Naive thymus-derived CD4-positive, alpha-beta T cell (primary cell): Measurements from ENCODE around the gene CCDC154. TPM values are rescaled to one million over a fixed set of nuclear protein-coding genes. Genes with fewer than 3 reads are reported as not detected.

Source experiments
- ATAC-seq: fragments of 150-1000 bp; cut with Tn5 transposase; 2 replicates; pipeline ENCODE4 v1.10.0; 2021; ENCODE audit warnings: mild to moderate bottlenecking, moderate library complexity
- CTCF ChIA-PET: fragments of 350-600 bp; sonication (Branson Sonifier 250); formaldehyde crosslinking; loops from one replicate; lab custom pipeline; 2021; ENCODE audit warnings: antibody characterized with exemption; lab: Charles Lee
- POLR2A ChIA-PET: fragments of 350-600 bp; sonication (Branson Sonifier 250); formaldehyde crosslinking; loops from one replicate; lab custom pipeline; 2021; ENCODE audit warnings: antibody characterized with exemption, inconsistent platforms; lab: Charles Lee
- DNase-seq, 9 donors: peaks; one replicate each; pipeline versions ENCODE4 v3.0.0 to v3.0.0-alpha.2; 2020 to 2022; ENCODE audit warnings: mixed read lengths in 1 of 9
- H3K27ac ChIP-seq: one replicate; pipeline ENCODE4 v1.7.0; 2013; ENCODE audit warnings: mild to moderate bottlenecking, low read depth, low read length, moderate library complexity
- H3K27me3 ChIP-seq, 2 donors: one replicate each; pipeline ENCODE4 v1.7.0; 2013; ENCODE audit warnings: low read length in 2 of 2, mild to moderate bottlenecking in 2 of 2, moderate library complexity in 2 of 2; ENCODE audit not compliant: control insufficient read depth in 2 of 2, insufficient read depth in 2 of 2
- H3K36me3 ChIP-seq, 3 experiments: 1 replicate in 2 of 3; 2 replicates in 1 of 3; pipeline ENCODE4 v1.7.0; 2013; ENCODE audit warnings: low read length in 3 of 3, mild to moderate bottlenecking in 3 of 3, moderate library complexity in 1 of 3; ENCODE audit not compliant: insufficient read depth in 3 of 3, control insufficient read depth in 2 of 3
- H3K4me1 ChIP-seq, 2 donors: one replicate each; pipeline ENCODE4 v1.7.0; 2013; ENCODE audit warnings: low read length in 2 of 2, mild to moderate bottlenecking in 2 of 2, moderate library complexity in 1 of 2; ENCODE audit not compliant: control insufficient read depth in 2 of 2, insufficient read depth in 2 of 2
- H3K4me3 ChIP-seq: 2 replicates; pipeline ENCODE4 v1.7.0; 2013; ENCODE audit warnings: mild to moderate bottlenecking, low read length
- H3K9me3 ChIP-seq, 3 experiments: 1 replicate in 2 of 3; 2 replicates in 1 of 3; pipeline ENCODE4 v1.7.0; 2013; ENCODE audit warnings: low read length in 3 of 3; ENCODE audit not compliant: control insufficient read depth in 2 of 3
- H3K27ac Mint-ChIP-seq, 9 donors: one replicate each; pipeline ENCODE4 v1.8.0; 2020 to 2022; ENCODE audit warnings: mixed read lengths in 9 of 9, mild to moderate bottlenecking in 8 of 9, moderate library complexity in 5 of 9, inconsistent platforms in 2 of 9
- H3K27me3 Mint-ChIP-seq, 5 donors: one replicate each; pipeline ENCODE4 v1.8.0; 2021 to 2022; ENCODE audit warnings: mixed read lengths in 5 of 5, mild to moderate bottlenecking in 1 of 5
- H3K36me3 Mint-ChIP-seq, 5 donors: one replicate each; pipeline ENCODE4 v1.8.0; 2020 to 2022; ENCODE audit warnings: mixed read lengths in 5 of 5, mild to moderate bottlenecking in 3 of 5, inconsistent platforms in 1 of 5
- H3K4me1 Mint-ChIP-seq, 7 donors: one replicate each; pipeline ENCODE4 v1.8.0; 2020 to 2022; ENCODE audit warnings: mixed read lengths in 7 of 7, mild to moderate bottlenecking in 3 of 7, inconsistent platforms in 1 of 7
- H3K4me3 Mint-ChIP-seq, 10 donors: one replicate each; pipeline ENCODE4 v1.8.0; 2020 to 2022; ENCODE audit warnings: mild to moderate bottlenecking in 10 of 10, mixed read lengths in 10 of 10, moderate library complexity in 6 of 10, inconsistent platforms in 2 of 10
- H3K9me3 Mint-ChIP-seq, 11 donors: one replicate each; pipeline ENCODE4 v1.8.0; 2020 to 2022; ENCODE audit warnings: mixed read lengths in 11 of 11, mild to moderate bottlenecking in 4 of 11, inconsistent platforms in 1 of 11, moderate library complexity in 1 of 11
- intact Hi-C, 2 donors: fragments of 100-400 bp; cut with micrococcal nuclease; formaldehyde crosslinking; loops; one replicate each; pipeline ENCODE4 v1.15.1; 2023
- polyA plus RNA-seq, 2 donors: library from polyadenylated mRNA; unstranded; fragments of 300-500 nt; fragmentation: Illumina TruSeq; gene quantifications; one replicate each; pipeline ENCODE4 v1.2.3, GENCODE V29; 2021
- total RNA-seq, 6 experiments: library from RNA in 5 of 6; stranded (reverse) in 5 of 6; gene quantifications; 1 replicate in 5 of 6; 2 replicates in 1 of 6; pipeline ENCODE4 v1.2.3 and lab custom pipeline; 2021 to 2026

CCDC154 gene
- total and polyA plus RNA-seq, 7 experiments from 2014 or later, result 3.6 to 19.1 (median 8.9) TPM; not detected in 2

DNA sequence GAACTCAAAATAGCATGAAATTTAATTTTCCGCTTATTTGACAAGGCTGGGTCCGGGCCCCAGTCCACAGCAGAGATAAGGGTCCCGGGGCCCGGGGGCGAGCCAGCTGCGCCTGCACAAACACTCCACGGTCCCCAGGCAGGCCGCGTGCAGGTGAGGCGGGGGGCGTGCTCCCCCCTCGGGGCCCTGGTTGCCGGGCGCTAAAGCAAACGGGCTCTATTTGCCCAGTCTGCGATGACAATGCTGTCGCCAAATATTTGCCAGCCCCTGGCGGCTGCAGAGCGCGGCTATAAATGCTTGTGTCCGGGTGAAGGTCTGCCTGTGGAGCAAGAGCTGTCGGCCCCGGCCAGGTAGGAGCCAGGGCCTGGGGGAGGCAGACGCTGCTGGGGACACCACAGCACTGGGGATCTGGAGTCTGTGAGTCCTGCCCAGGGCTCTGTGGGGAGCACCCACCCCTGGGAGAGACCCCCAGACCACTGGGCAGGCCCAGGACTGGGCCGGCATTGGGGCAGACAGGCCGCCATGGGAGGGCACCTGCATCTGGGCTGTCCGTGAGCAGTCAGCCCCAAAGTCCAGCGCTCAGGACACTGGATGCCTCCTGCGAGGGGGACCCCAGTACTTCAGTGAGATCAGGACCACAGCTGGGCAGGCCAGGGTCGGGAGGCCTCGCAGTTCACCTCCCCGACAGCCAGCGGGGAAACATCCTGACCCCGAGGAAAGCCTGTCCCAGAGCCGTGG lies 13.4 kb downstream of the CCDC154 start, which contains the start of gene PERCC1:
Gene PERCC1 (plus strand): TSS at position 320 of the 738 bp plus-strand sequence. CDS start 1,516 bp downstream, outside the sequence.
- H3K27ac Mint-ChIP-seq, result peak within 1 kb of the TSS in 4 of 9 donors; percentile 54 to 92 (median 74)
- Histone ChIP-seq H3K9me3 (no peaks in the 10 kb centered on the region), H3K27ac (peak within 1 kb of the TSS; percentile 63), H3K4me1 (no peaks in the 10 kb centered on the region), H3K36me3 (peaks cover 0 to under 1% (median 0%) of the 10 kb centered on the region in 3 experiments), H3K27me3 (no peaks in the 10 kb centered on the region), H3K4me3 (no peak within 1 kb of the TSS)
- POLR2A ChIA-PET, result interaction anchor here (1.0 kb wide), 1 partner anchor 10 kb away, joined by 5 read pairs; the partner anchor contains the start of gene UQCC4
- peak within 1 kb of the TSS in 6 of 10 donors; percentile 51 to 77 (median 66) for H3K4me3 Mint-ChIP-seq
- no peak for ATAC-seq
- CTCF ChIA-PET, result interaction anchor here (0.6 kb wide), 2 partner anchors 15 to 491 kb away, joined by 3 read pairs; no protein-coding TSS in a partner anchor
- peaks cover 0 to 3% (median 0%) of the 10 kb centered on the region in 7 donors for H3K4me1 Mint-ChIP-seq
- no peak for DNase-seq
- peaks cover 0 to 2% (median 0%) of the 10 kb centered on the region in 5 donors for H3K27me3 Mint-ChIP-seq
- H3K36me3 Mint-ChIP-seq, result no peaks in the 10 kb centered on the region
- H3K9me3 Mint-ChIP-seq, result no peaks in the 10 kb centered on the region
- intact Hi-C loops, result no loop called here

DNA sequence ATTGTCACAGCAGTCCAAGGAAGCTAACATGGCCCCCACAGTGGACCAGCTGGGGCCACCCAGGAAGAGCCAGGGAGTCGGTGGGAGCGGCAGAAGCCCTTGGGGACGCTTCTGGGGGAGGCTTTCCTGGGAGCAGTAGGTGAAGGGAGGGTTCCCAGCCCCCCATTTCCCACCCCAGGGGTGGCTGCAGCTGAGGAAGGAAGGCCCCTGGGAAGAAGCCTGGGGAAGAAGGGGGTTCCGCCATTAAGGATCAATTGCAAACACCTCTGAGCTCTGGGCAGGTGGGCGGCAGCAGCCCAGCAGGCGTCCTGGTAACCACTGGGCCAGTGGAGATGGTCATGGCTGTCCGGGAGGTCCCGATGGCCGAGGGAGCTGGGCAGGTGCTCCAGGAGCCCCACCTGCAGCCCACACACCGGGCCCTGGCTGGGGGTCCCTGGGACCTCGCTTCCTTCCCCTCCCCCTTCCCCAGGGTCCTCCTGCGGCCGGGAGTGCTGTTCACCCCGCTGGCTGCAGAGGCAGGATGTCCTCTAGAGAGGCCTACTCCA lies 14.1 kb downstream of the CCDC154 start:
- intact Hi-C loops, result no loop called here
- Mint-ChIP-seq H3K27ac (no peak overlapping the region), H3K27me3 (peaks cover 0 to 2% (median 0%) of the 10 kb centered on the region in 5 donors), H3K36me3 (no peaks in the 10 kb centered on the region), H3K9me3 (no peaks in the 10 kb centered on the region), H3K4me1 (peaks cover 0 to 3% (median 0%) of the 10 kb centered on the region in 7 donors), H3K4me3 (peak overlapping the region in 1 of 10 donors; percentile 13)
- H3K4me1 ChIP-seq, result no peaks in the 10 kb centered on the region
- H3K4me3 ChIP-seq, result no peak overlapping the region
- ATAC-seq (no peak), DNase-seq (no peak)
- no peak overlapping the region for H3K27ac ChIP-seq
- H3K9me3 ChIP-seq, result no peaks in the 10 kb centered on the region
- CTCF ChIA-PET, result interaction anchor here (0.6 kb wide), 1 partner anchor 15 kb away, joined by 3 read pairs; no protein-coding TSS in a partner anchor
- POLR2A ChIA-PET, result interaction anchor here (1.0 kb wide), 1 partner anchor 10 kb away, joined by 5 read pairs; the partner anchor contains the start of gene UQCC4
- H3K36me3 ChIP-seq, result no peaks in the 10 kb centered on the region
- no peaks in the 10 kb centered on the region for H3K27me3 ChIP-seq

DNA sequence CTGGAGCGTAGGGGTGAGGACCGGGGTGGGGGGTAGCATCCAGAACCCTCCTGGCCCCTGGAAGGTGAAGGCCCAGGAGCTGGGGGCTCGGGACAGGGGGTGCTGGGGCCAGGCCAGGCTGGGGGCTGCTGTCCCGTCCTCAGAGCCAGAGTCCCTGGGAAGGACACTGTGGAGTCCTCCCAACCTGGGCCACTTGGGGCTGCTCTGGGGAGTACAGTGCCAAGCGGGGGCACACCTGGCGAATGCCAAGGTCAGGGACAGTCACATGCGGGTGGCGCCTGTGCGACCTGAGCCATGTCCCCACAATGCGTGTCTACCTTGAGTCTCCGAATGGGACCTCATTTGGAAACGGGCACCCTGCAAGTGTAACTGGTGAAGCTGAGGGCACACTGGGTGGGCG lies 14.7 kb downstream of the CCDC154 start:
- POLR2A ChIA-PET, result interaction anchor here (0.6 kb wide), 1 partner anchor 238 kb away, joined by 4 read pairs; no protein-coding TSS in a partner anchor
- no peaks in the 10 kb centered on the region for H3K36me3 Mint-ChIP-seq
- ATAC-seq, result no peak
- H3K4me3 ChIP-seq, result no peak overlapping the region
- H3K27ac ChIP-seq, result no peak overlapping the region
- peaks cover 0 to 3% (median 0%) of the 10 kb centered on the region in 7 donors for H3K4me1 Mint-ChIP-seq
- intact Hi-C loops, result loop anchor here (10.0 kb wide), 3 partner anchors 275 to 515 kb away; partner anchors contain the start of genes MAPK8IP3 (in 1 of the 2), MSRB1 (in 1 of the 2), NUBP2 (in 1 of the 2) and SPSB3 (in 1 of the 2)
- H3K9me3 Mint-ChIP-seq, result no peaks in the 10 kb centered on the region
- CTCF ChIA-PET, result interaction anchor here (0.8 kb wide), 1 partner anchor 270 kb away, joined by 3 read pairs; no protein-coding TSS in a partner anchor
- DNase-seq, result no peak
- peaks cover 0 to 2% (median 0%) of the 10 kb centered on the region in 5 donors for H3K27me3 Mint-ChIP-seq
- H3K9me3 ChIP-seq, result no peaks in the 10 kb centered on the region
- H3K4me1 ChIP-seq, result no peaks in the 10 kb centered on the region
- no peaks in the 10 kb centered on the region for H3K36me3 ChIP-seq
- peak overlapping the region in 1 of 10 donors; percentile 13 for H3K4me3 Mint-ChIP-seq
- H3K27me3 ChIP-seq, result no peaks in the 10 kb centered on the region
- H3K27ac Mint-ChIP-seq, result peak overlapping the region in 1 of 9 donors; percentile 72

DNA sequence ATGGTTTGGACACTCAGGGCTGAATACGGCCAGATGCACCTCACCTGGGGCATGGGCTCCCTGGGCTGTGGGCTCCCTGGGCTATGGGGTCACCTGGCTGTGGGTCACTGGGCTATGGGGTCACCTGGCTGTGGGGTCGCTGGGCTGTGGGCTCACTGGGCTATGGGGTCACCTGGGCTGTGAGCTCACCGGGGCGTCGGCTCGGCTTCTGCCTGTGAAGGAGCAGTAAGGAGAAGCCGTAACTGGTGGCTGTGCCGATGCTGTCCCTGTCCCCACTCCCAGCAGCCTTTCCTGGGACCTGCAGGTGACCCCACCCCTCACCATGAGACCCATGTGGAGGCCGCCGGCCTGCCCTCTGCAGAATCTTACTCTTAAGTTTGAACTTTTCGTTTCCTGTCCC lies 15.3 kb downstream of the CCDC154 start:
- H3K27ac Mint-ChIP-seq, result peak overlapping the region in 1 of 9 donors; percentile 13
- no peaks in the 10 kb centered on the region for H3K36me3 Mint-ChIP-seq
- H3K27me3 Mint-ChIP-seq, result peaks cover 0 to 2% (median 0%) of the 10 kb centered on the region in 5 donors
- DNase-seq (no peak), ATAC-seq (no peak)
- Histone ChIP-seq H3K36me3 (no peaks in the 10 kb centered on the region), H3K27ac (no peak overlapping the region), H3K4me1 (no peaks in the 10 kb centered on the region), H3K27me3 (no peaks in the 10 kb centered on the region), H3K9me3 (no peaks in the 10 kb centered on the region), H3K4me3 (no peak overlapping the region)
- no peak overlapping the region for H3K4me3 Mint-ChIP-seq
- no peaks in the 10 kb centered on the region for H3K9me3 Mint-ChIP-seq
- intact Hi-C loops, result loop anchor here (10.0 kb wide), 3 partner anchors 276 to 516 kb away; partner anchors contain the start of genes MAPK8IP3 (in 1 of the 2), MSRB1 (in 1 of the 2), NUBP2 (in 1 of the 2) and SPSB3 (in 1 of the 2)
- peaks cover 0 to 3% (median 0%) of the 10 kb centered on the region in 7 donors for H3K4me1 Mint-ChIP-seq
- CTCF ChIA-PET, result interaction anchor here (0.6 to 0.8 kb wide), 2 partner anchors 95 to 271 kb away, joined by 3 read pairs; no protein-coding TSS in a partner anchor
- POLR2A ChIA-PET, result interaction anchor here (0.6 to 1.1 kb wide), 2 partner anchors 239 to 354 kb away, joined by 4 read pairs; partner anchors contain the start of genes NUBP2 and SPSB3

DNA sequence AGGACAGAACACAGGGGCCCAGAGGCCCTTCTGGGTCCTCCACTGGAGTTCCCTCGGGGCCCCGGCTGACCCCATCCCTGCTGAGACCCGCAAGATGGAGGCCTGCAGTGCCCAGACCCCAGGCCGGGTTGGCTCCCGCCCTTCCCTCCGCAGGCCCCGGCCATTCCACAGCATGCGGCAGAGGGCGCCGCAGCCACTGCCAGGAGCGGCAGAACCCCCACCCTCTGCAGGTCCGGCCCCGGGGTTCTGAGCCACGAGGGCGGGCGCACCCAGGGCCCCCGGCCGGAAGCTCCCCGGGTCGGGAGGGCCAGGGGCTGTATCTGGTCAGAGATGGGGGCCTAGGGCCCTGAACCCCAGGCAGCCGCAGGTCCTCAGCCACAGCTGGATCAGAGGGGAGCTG lies 15.8 kb downstream of the CCDC154 start:
- H3K4me3 Mint-ChIP-seq, result peak overlapping the region in 1 of 10 donors; percentile 53
- peak; percentile 73 for ATAC-seq
- POLR2A ChIA-PET, result interaction anchor here (1.1 kb wide), 1 partner anchor 354 kb away, joined by 4 read pairs; the partner anchor contains the start of genes NUBP2 and SPSB3
- intact Hi-C loops, result loop anchor here (10.0 kb wide), 3 partner anchors 276 to 516 kb away; partner anchors contain the start of genes MAPK8IP3 (in 1 of the 2), MSRB1 (in 1 of the 2), NUBP2 (in 1 of the 2) and SPSB3 (in 1 of the 2)
- no peak overlapping the region for H3K27ac Mint-ChIP-seq
- peaks cover 0 to 2% (median 0%) of the 10 kb centered on the region in 5 donors for H3K27me3 Mint-ChIP-seq
- DNase-seq, result peak in 6 of 9 donors; percentile 23 to 63 (median 38)
- Histone ChIP-seq H3K27ac (no peak overlapping the region), H3K9me3 (no peaks in the 10 kb centered on the region), H3K27me3 (no peaks in the 10 kb centered on the region), H3K4me3 (no peak overlapping the region), H3K4me1 (no peaks in the 10 kb centered on the region), H3K36me3 (no peaks in the 10 kb centered on the region)
- H3K4me1 Mint-ChIP-seq, result peaks cover 0 to 3% (median 0%) of the 10 kb centered on the region in 7 donors
- CTCF ChIA-PET, result interaction anchor here (0.8 kb wide), 1 partner anchor 271 kb away, joined by 3 read pairs; no protein-coding TSS in a partner anchor
- no peaks in the 10 kb centered on the region for H3K36me3 Mint-ChIP-seq
- H3K9me3 Mint-ChIP-seq, result no peaks in the 10 kb centered on the region
